GM10847 (cell line): ENCODE results near the gene COX6A1.

ENCODE experiments used
- POLR2A ChIP-seq: IDR thresholded peaks from 2 replicates; pipeline ENCODE4 v1.6.1; 2011; ENCODE audit not compliant: insufficient read length; ENCODE audit errors: extremely low read depth

The COX6A1 gene

GRCh38 chr12:120453060-120453750 is 15.3 kb downstream of the COX6A1 start:
- TF ChIP-seq POLR2A, result no peak

DNA sequence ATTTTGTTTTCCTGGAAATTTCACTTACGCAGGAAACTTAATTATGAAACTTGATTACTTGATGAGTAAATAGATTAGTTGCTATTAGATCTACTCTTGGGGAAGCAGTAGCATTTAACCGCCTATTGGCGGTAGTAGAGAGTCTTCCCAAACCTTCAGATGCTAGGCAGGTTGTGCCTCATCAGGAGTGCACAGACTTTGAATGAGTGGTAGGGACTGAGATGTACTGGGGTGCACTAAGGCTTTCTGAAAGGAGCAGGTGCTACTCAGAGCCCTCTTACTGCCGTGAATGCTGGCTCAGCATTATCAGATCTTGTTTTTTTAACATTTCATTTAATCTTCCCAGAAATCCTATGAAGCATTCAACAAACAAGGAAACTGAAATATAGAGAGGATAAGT is 16.1 kb downstream of the COX6A1 start:
- TF ChIP-seq POLR2A, result no peak

DNA sequence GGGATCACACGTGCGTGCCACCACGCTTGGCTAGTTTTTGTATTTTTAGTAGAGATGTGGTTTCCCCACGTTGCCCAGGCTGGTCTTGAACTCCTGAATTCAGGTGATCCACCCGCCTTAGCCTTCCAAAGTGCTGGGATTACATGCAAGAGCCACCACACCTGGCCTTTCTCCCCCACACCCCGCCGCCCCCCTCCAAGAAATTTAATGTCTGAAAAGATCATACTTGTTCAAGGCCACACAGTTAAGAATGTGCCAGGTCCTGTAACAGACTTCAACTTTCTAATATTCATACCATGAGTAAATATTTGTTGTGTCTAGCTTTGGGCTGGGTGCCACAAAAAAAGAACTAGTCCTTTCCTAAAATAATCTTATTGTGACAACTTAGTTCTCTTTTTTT is 17.4 kb downstream of the COX6A1 start:
- no peak for TF ChIP-seq POLR2A

GRCh38 chr12:120457133-120457532 is 19.2 kb downstream of the COX6A1 start:
- no peak for TF ChIP-seq POLR2A

DNA sequence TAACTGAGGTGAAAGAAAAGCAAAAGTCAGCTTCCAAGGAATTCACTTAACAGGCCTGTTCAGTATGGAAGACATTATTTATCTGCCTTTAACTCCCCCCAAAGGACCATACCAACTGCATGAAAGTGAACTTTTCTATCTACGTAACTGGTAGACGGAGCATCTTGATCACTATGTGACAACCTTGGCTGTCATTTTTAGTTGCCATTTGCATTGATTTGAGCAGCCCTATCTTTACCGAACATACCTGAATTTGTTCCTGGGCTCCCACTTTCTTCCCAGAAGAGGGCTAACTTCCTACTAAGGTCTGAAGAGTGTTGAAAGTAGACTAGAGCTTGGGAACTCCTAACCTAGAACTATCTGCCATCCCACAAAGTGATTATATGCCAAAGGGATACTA is 22.2 kb downstream of the COX6A1 start:
- TF ChIP-seq POLR2A, result no peak

DNA sequence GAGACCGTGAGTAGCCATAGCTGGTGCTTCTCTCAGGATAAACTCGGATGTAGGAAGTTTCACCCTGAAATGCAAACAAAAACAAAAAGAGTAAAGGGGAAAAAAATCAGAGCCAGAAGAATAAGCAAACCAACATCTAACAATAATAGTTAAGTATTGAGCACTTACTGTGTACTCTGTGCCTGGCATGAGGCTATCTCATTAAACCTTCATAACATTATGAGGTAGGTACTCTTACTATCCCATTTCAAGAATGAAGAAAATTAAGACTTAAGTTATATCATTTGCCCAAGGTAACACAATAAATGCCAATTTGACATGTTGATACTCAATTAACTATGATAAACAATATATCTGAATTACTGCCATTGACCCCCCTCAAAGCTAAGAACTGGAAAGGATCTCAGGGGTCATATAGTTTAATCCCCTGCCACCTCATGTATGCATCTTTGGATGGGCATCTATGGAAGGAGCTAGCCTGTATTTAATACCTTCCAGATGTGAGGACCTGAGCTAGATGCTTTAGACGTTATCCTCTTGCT is 24.3 kb downstream of the COX6A1 start:
- no peak for TF ChIP-seq POLR2A

- no peak for TF ChIP-seq POLR2A
Measured at GRCh38 chr12:120463712-120464111, 25.8 kb downstream of the COX6A1 start.

DNA sequence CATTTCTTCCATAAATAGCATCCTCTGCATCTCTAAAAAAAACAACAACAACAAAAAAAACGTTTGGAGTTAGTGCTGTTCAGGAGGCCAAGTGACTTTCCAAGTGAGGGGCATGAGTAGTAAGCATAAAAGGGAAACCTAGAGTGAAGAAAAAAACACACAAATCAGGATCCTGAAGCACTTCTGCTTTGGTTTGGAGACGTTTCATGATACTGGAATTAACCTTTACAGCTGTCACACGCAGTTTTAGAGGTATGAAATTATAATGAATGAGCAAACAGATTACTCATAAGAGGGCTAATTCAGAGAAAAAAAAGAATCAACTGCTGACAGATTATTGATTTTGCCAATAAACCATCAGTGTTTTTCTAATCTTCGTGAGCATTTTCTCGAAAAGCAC is 27.8 kb downstream of the COX6A1 start:
- TF ChIP-seq POLR2A, result no peak

GRCh38 chr12:120466560-120467315 is 28.8 kb downstream of the COX6A1 start:
- no peak for TF ChIP-seq POLR2A

- no peak for TF ChIP-seq POLR2A
Measured at GRCh38 chr12:120467439-120467838, 29.5 kb downstream of the COX6A1 start.

- no peak for TF ChIP-seq POLR2A
Measured at GRCh38 chr12:120468325-120468820, 30.5 kb downstream of the COX6A1 start.

GRCh38 chr12:120468821-120469449 is 31.0 kb downstream of the COX6A1 start:
- TF ChIP-seq POLR2A, result no peak

DNA sequence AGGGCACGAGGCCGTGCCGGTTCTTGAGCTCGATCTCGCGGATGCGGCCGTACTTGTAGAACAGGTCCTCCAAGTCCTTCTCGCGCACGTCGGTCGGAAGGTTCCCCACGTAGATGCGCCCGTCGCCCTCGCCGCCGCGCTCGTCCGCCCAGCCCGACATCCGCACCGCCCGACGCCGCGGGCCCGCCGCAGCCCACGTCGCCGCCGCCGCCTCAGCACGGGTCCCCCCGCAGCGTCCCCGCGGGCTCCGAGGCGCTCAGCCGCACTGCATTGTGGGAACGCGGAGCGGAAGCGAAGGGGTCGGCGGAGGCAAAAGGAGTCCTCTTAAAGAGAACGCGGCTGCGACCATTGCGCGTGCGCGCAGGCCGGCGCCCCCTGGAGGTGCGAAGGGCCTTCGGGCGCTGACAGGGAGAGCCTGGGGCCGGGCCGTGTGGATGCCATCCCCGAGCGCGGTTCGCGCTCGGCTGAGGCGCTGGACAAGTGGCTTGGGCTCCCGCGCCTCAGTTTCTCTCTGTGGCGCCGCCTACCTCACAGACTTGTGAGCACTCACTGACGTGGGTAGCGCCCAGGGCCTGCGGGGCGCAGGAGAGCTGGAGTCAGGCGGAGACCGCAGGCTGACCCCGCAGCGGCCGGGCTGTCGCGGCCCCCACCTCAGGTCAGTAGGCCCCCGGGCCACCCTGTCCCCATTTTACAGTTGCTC is 31.7 kb downstream of the COX6A1 start, which contains the start of gene SRSF9:
Gene SRSF9 (minus strand): TSS at position 299 of the 700 bp plus-strand sequence. CDS start 139 bp downstream, at position 160.
- TF ChIP-seq POLR2A, result peak; percentile 95

- no peak for TF ChIP-seq POLR2A
Measured at GRCh38 chr12:120470150-120470784, 32.4 kb downstream of the COX6A1 start.
